Neural cell (in vitro differentiated cells): ENCODE data around the gene GGA1. TPM values are rescaled to one million over a fixed set of nuclear protein-coding genes. Genes with fewer than 3 reads are reported as not detected.

Source experiments
- H2AFZ ChIP-seq: fragments of 200-600, 300-800 bp; sonication (generic), shearing (Covaris generic); 2 replicates; pipeline ENCODE4 v1.6.0; 2014; ENCODE audit warnings: low read depth, mild to moderate bottlenecking, antibody characterized with exemption, low read length, moderate library complexity
- H3F3A ChIP-seq: fragments of 200-600 bp; shearing (Covaris generic); 2 replicates; pipeline ENCODE4 v1.6.1; 2016; ENCODE audit warnings: mild to moderate bottlenecking, moderate library complexity, mixed read lengths, antibody characterized with exemption, low read length; ENCODE audit not compliant: insufficient read depth, poor library complexity, severe bottlenecking
- H3K27ac ChIP-seq: fragments of 200-600, 300-800 bp; sonication (generic), shearing (Covaris generic); 2 replicates; pipeline ENCODE4 v1.5.1; 2014; ENCODE audit warnings: mild to moderate bottlenecking, low read length, moderate library complexity
- H3K27me3 ChIP-seq: fragments of 300-800, 200-600 bp; sonication (generic), shearing (Covaris generic); 2 replicates; pipeline ENCODE4 v1.6.0; 2014; ENCODE audit warnings: mild to moderate bottlenecking, low read depth, low read length, moderate library complexity; ENCODE audit not compliant: insufficient read depth
- H3K36me3 ChIP-seq: fragments of 300-800, 200-600 bp; sonication (generic), shearing (Covaris generic); 2 replicates; pipeline ENCODE4 v1.5.1; 2014; ENCODE audit warnings: mild to moderate bottlenecking, antibody characterized with exemption, low read length, moderate library complexity; ENCODE audit not compliant: insufficient read depth
- H3K4me2 ChIP-seq: fragments of 300-800, 200-600 bp; sonication (generic), shearing (Covaris generic); 2 replicates; pipeline ENCODE4 v1.6.0; 2014; ENCODE audit warnings: mild to moderate bottlenecking, low read length
- H3K4me3 ChIP-seq: fragments of 300-800, 200-600 bp; sonication (generic), shearing (Covaris generic); 2 replicates; pipeline ENCODE4 v1.5.1; 2014; ENCODE audit warnings: mild to moderate bottlenecking, low read length, moderate library complexity
- H3K79me2 ChIP-seq: fragments of 200-600 bp; shearing (Covaris generic); replicated peaks from 2 replicates; pipeline ENCODE4 v1.6.0; 2014; ENCODE audit warnings: mild to moderate bottlenecking, low read length, moderate library complexity; ENCODE audit not compliant: insufficient read depth
- H3K9ac ChIP-seq: fragments of 300-800, 200-600 bp; sonication (generic), shearing (Covaris generic); 2 replicates; pipeline ENCODE4 v1.6.1; 2016; ENCODE audit warnings: mild to moderate bottlenecking, low read length, mixed read lengths
- H3K9me2 ChIP-seq: fragments of 200-600 bp; shearing (Covaris generic); 2 replicates; pipeline ENCODE4 v1.6.1; 2016; ENCODE audit warnings: mild to moderate bottlenecking, low read length, mixed read lengths; ENCODE audit not compliant: insufficient read depth
- H3K9me3 ChIP-seq: fragments of 200-600, 300-800 bp; sonication (generic), shearing (Covaris generic); 2 replicates; pipeline ENCODE4 v1.6.1; 2016; ENCODE audit warnings: mild to moderate bottlenecking, mixed run types, low read length, moderate library complexity, mixed read lengths
- H4K20me1 ChIP-seq: fragments of 200-600 bp; shearing (Covaris generic); 2 replicates; pipeline ENCODE4 v1.6.1; 2016; ENCODE audit warnings: mild to moderate bottlenecking, mixed run types; ENCODE audit not compliant: insufficient read depth
- CTCF ChIP-seq: fragments of 450-650 bp; IDR thresholded peaks from 2 replicates; pipeline ENCODE4 v1.5.1; 2014; ENCODE audit warnings: antibody characterized with exemption, mild to moderate bottlenecking, moderate library complexity; ENCODE audit not compliant: poor library complexity, severe bottlenecking
- EP300 ChIP-seq: fragments of 450-650 bp; conservative IDR thresholded peaks from 2 replicates; pipeline ENCODE4 v1.6.1; 2014; ENCODE audit warnings: antibody characterized with exemption, mild to moderate bottlenecking, moderate library complexity; ENCODE audit not compliant: poor library complexity, severe bottlenecking
- EZH2 ChIP-seq: fragments of 200-600, 300-800 bp; shearing (Covaris generic), sonication (generic); IDR thresholded peaks from 2 replicates; pipeline ENCODE4 v1.6.1; 2014; ENCODE audit warnings: antibody characterized with exemption, low read length, borderline replicate concordance, mild to moderate bottlenecking; ENCODE audit not compliant: insufficient read depth, poor library complexity, severe bottlenecking
- MXI1 ChIP-seq: fragments of 450-650 bp; conservative IDR thresholded peaks from 2 replicates; pipeline ENCODE4 v1.6.1; 2014; ENCODE audit warnings: antibody characterized with exemption, mild to moderate bottlenecking; ENCODE audit not compliant: poor library complexity, severe bottlenecking
- POLR2AphosphoS5 ChIP-seq: IDR thresholded peaks from 2 replicates; pipeline ENCODE4 v1.6.1; 2012
- RAD21 ChIP-seq: fragments of 450-650 bp; conservative IDR thresholded peaks from 2 replicates; pipeline ENCODE4 v1.6.1; 2014; ENCODE audit warnings: antibody characterized with exemption, mild to moderate bottlenecking, moderate library complexity
- REST ChIP-seq: IDR thresholded peaks from 2 replicates; pipeline ENCODE4 v1.6.1; 2012; ENCODE audit warnings: borderline replicate concordance
- SMC3 ChIP-seq: fragments of 450-650 bp; conservative IDR thresholded peaks from 2 replicates; pipeline ENCODE4 v1.6.1; 2014; ENCODE audit warnings: antibody characterized with exemption, mild to moderate bottlenecking, moderate library complexity; ENCODE audit not compliant: poor library complexity
- TAF1 ChIP-seq: IDR thresholded peaks from 2 replicates; pipeline ENCODE4 v1.6.1; 2012; ENCODE audit warnings: low read depth
- polyA plus RNA-seq: library from polyadenylated mRNA; depleted of rRNA; stranded (reverse); fragments of >200 nt; gene quantifications from 2 replicates; pipeline ENCODE4 v1.2.3, GENCODE V29; 2014

The GGA1 gene
- polyA plus RNA-seq, 1 donor from 2014 or later = 57.5 TPM

GRCh38 chr22:37581504-37581903, 27.1 kb upstream of the GGA1 start:
- TF ChIP-seq POLR2AphosphoS5 (no peak), REST (no peak), SMC3 (no peak), EZH2 (no peak), RAD21 (no peak), TAF1 (no peak), EP300 (no peak), CTCF (no peak), MXI1 (no peak)
- Histone ChIP-seq H3K79me2 (no peaks in the 10 kb centered on the region), H3K9me2 (no peaks in the 10 kb centered on the region), H3K4me2 (no peak overlapping the region), H3K27ac (no peak overlapping the region), H3F3A (no peaks in the 10 kb centered on the region), H3K27me3 (no peaks in the 10 kb centered on the region), H3K4me3 (no peak overlapping the region), H2AFZ (no peak overlapping the region), H3K9me3 (no peaks in the 10 kb centered on the region), H4K20me1 (no peaks in the 10 kb centered on the region), H3K36me3 (no peaks in the 10 kb centered on the region), H3K9ac (no peak overlapping the region)

GRCh38 chr22:37582526-37582925, 26.1 kb upstream of the GGA1 start:
- H3K9me3 ChIP-seq = no peaks in the 10 kb centered on the region
- H3F3A ChIP-seq = no peaks in the 10 kb centered on the region
- H3K4me2 ChIP-seq = no peak overlapping the region
- H3K79me2 ChIP-seq = no peaks in the 10 kb centered on the region
- H3K4me3 ChIP-seq = no peak overlapping the region
- no peaks in the 10 kb centered on the region for H3K36me3 ChIP-seq
- H2AFZ ChIP-seq = no peak overlapping the region
- no peak overlapping the region for H3K27ac ChIP-seq
- TF ChIP-seq RAD21 (no peak), REST (no peak), EZH2 (no peak), SMC3 (no peak), EP300 (no peak), TAF1 (no peak), MXI1 (no peak), POLR2AphosphoS5 (no peak), CTCF (no peak)
- H3K27me3 ChIP-seq = no peaks in the 10 kb centered on the region
- H3K9me2 ChIP-seq = no peaks in the 10 kb centered on the region
- H3K9ac ChIP-seq = no peak overlapping the region
- H4K20me1 ChIP-seq = no peaks in the 10 kb centered on the region
